ENCODE data around the gene DEPDC4.

- TF ChIP-seq CTCF (IDR thresholded peaks at IDR 0.05; ENCODE audit: low read depth, low read length, poor library complexity, severe bottlenecking) (no peak), EZH2phosphoT487 (IDR thresholded peaks at IDR 0.05; ENCODE audit: borderline replicate concordance, low read length) (no peak)
Measured at GRCh38 chr12:100279159-100279558, 12.3 kb upstream of the DEPDC4 start.
